Mononuclear cell (primary cell): ENCODE data around the gene ZGLP1. TPM values are rescaled to one million over a fixed set of nuclear protein-coding genes. Genes with fewer than 3 reads are reported as not detected.

Experiments used
- H3K27me3 ChIP-seq: 2 replicates; pipeline ENCODE4 v1.6.0; 2011; ENCODE audit warnings: low read length, control low read depth; ENCODE audit not compliant: insufficient read depth
- H3K4me1 ChIP-seq: 2 replicates; pipeline ENCODE4 v1.5.1; 2011; ENCODE audit warnings: mild to moderate bottlenecking, low read length, control low read depth; ENCODE audit not compliant: insufficient read depth
- H3K4me3 ChIP-seq: 2 replicates; pipeline ENCODE4 v1.5.1; 2011; ENCODE audit warnings: mild to moderate bottlenecking, low read length, moderate library complexity
- H3K9me3 ChIP-seq: 2 replicates; pipeline ENCODE4 v1.5.1; 2011; ENCODE audit warnings: low read depth, mild to moderate bottlenecking, control low read depth, low read length
- total RNA-seq: library from RNA; depleted of rRNA; stranded (reverse); fragments of >200 nt; gene quantifications from one replicate; pipeline ENCODE4 v1.2.3, GENCODE V29; 2012

ZGLP1 gene
- total RNA-seq, 1 donor: 1.6 TPM

DNA sequence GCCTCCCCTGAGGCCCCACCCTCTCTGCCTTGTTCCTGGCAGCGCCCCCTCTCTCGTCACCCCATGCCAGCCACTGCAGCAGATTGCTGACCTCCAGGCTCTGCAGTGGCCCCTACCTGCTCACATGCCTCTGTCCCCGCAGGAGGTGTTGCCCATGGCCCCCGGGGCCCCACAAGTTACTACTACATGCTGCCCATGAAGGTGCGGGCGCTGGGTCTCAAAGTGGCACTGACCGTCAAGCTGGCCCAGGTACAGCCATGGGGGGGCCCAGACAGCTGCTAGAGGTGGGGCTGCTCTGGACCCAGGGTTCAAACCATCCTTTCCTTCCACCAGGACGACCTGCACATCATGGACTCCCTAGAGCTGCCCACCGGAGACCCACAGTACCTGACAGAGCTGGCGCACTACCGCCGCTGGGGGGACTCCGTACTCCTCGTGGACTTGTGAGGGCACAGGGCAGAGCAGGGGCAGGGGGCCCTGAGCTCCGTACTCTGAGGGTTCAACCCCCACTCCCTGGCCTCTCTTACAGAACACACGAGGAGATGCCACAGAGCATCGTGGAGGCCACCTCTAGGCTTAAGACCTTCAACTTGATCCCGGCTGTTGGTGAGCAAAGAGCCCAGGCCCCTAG is 51.4 kb downstream of the ZGLP1 start:
- H3K4me3 ChIP-seq: no peak overlapping the region
- H3K27me3 ChIP-seq: no peaks in the 10 kb centered on the region
- H3K9me3 ChIP-seq: no peaks in the 10 kb centered on the region
- no peaks in the 10 kb centered on the region for H3K4me1 ChIP-seq

- no peaks in the 10 kb centered on the region for H3K27me3 ChIP-seq
- H3K4me3 ChIP-seq: no peak overlapping the region
- H3K9me3 ChIP-seq: no peaks in the 10 kb centered on the region
- peaks cover 11% of the 10 kb centered on the region for H3K4me1 ChIP-seq
Measured at GRCh38 chr19:10256970-10257615, 52.5 kb downstream of the ZGLP1 start.

- Histone ChIP-seq H3K27me3 (no peaks in the 10 kb centered on the region), H3K4me3 (no peak overlapping the region), H3K9me3 (no peaks in the 10 kb centered on the region), H3K4me1 (peaks cover 11% of the 10 kb centered on the region)
Measured at GRCh38 chr19:10256551-10256950, 53.1 kb downstream of the ZGLP1 start.

GRCh38 chr19:10255358-10255757 is 54.3 kb downstream of the ZGLP1 start:
- Histone ChIP-seq H3K4me1 (peaks cover 19% of the 10 kb centered on the region), H3K4me3 (no peak overlapping the region), H3K9me3 (no peaks in the 10 kb centered on the region), H3K27me3 (no peaks in the 10 kb centered on the region)

Other genes with a start within 250 kb of the ZGLP1 start
- 28.0 TPM for gene SHFL, start 223.5 kb downstream of the ZGLP1 start, total RNA-seq
- gene ANGPTL6, start 207.1 kb downstream of the ZGLP1 start, total RNA-seq: 0.63 TPM
- 31.6 TPM for gene PPAN, start 203.5 kb downstream of the ZGLP1 start, total RNA-seq
- 8.3 TPM for gene P2RY11, start 198.1 kb downstream of the ZGLP1 start, total RNA-seq
- 286 TPM for gene EIF3G, start 189.9 kb downstream of the ZGLP1 start, total RNA-seq
- gene DNMT1, start 114.9 kb downstream of the ZGLP1 start, total RNA-seq: 53.0 TPM
- 5.6 TPM for gene S1PR2, start 78.5 kb downstream of the ZGLP1 start, total RNA-seq
- 14.9 TPM for gene MRPL4, start 57.6 kb downstream of the ZGLP1 start, total RNA-seq
- gene ICAM1, start 38.7 kb downstream of the ZGLP1 start, total RNA-seq: 170 TPM
- gene ICAM4, start 22.9 kb downstream of the ZGLP1 start, total RNA-seq: 7.9 TPM
- gene ICAM5, start 19.9 kb downstream of the ZGLP1 start, total RNA-seq: 0.42 TPM
- gene FDX2, start 6.2 kb upstream of the ZGLP1 start, total RNA-seq: 1.5 TPM
- 9.6 TPM for gene RAVER1, start 23.7 kb upstream of the ZGLP1 start, total RNA-seq
- gene ICAM3, start 29.8 kb upstream of the ZGLP1 start, total RNA-seq: 151 TPM
- gene TYK2, start 70.8 kb upstream of the ZGLP1 start, total RNA-seq: 93.2 TPM
- 114 TPM for gene CDC37, start 93.7 kb upstream of the ZGLP1 start, total RNA-seq
- gene PDE4A, start 110.7 kb upstream of the ZGLP1 start, total RNA-seq: 7.2 TPM
- gene KEAP1, start 193.5 kb upstream of the ZGLP1 start, total RNA-seq: 10.4 TPM
- 36.9 TPM for gene S1PR5, start 207.6 kb upstream of the ZGLP1 start, total RNA-seq
- 30.7 TPM for gene ATG4D, start 234.1 kb upstream of the ZGLP1 start, total RNA-seq